ENCODE data around the gene HMBS. TPM values are rescaled to one million over a fixed set of nuclear protein-coding genes. Genes with fewer than 3 reads are reported as not detected.

The HMBS gene
- total RNA-seq, 4 donors from 2014 or later = 6.2 to 27.5 (median 10.0) TPM

DNA sequence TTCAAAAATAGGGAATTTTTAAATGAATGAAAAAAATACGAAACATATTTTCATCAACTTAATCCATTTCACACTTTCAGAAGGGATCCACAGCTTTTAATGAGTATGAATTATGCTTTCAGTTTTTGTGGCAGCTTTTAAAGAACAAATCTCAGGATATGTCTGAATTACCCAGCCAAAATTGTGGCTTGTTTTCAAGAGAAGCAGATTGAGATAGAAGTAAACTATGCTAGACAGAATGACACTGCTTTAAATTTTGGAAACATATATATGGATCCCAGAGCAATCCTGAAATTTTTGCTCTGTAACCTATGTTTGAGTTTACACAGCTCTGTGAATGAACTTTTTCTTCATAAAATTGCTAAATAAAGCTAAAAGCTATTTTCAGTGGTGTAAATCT is 34.3 kb downstream of the HMBS start:
- TF ChIP-seq CTCF (IDR thresholded peaks at IDR 0.05; ENCODE audit: low read depth) = no peak

- no peak for TF ChIP-seq CTCF (IDR thresholded peaks at IDR 0.05; ENCODE audit: low read depth)
Observed at GRCh38 chr11:119120639-119121007, 35.9 kb downstream of the HMBS start.

- no peak for TF ChIP-seq CTCF (IDR thresholded peaks at IDR 0.05; ENCODE audit: low read depth)
Observed at GRCh38 chr11:119121008-119121810, 36.5 kb downstream of the HMBS start, which contains the start of gene HINFP. Gene HINFP, plus strand, starts transcription at chr11:119121580. Its CDS starts 5,365 bp downstream, at chr11:119126945.

DNA sequence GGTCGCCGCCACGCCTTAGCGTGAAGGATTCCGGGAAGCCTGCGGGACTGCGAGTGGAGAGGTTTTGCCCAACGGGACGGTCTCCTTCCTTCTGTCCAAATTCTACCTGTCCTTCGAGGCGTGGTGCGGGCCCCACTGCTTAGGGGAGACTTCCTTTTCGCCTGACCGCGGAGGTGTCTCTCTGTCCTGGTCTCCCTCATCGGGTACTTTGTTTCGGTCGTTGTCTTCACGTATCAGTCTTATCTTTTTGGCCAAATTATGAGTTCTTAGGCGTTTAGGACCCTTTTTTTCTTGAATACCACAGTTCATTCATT is 37.1 kb downstream of the HMBS start:
- no peak for TF ChIP-seq CTCF (IDR thresholded peaks at IDR 0.05; ENCODE audit: low read depth)

DNA sequence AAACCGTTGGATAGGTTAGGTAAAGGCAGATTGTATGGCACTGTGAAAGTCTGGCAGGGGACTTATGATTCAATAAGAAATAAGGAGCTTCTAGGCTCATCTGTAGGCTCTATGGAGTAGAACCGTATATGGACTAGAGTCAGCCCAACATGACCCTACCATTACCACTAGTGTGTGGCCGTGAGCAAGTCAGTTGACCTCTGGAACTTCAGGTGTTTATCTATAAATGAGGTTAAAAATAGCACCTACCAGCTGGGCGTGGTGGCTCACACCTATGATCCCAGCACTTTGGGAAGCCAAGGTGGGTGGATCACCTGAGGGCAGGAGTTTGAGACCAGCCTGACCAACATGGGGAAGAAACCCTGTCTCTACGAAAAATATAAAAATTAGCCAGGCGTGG is 41.1 kb downstream of the HMBS start:
- TF ChIP-seq CTCF (IDR thresholded peaks at IDR 0.05; ENCODE audit: low read depth) = no peak

DNA sequence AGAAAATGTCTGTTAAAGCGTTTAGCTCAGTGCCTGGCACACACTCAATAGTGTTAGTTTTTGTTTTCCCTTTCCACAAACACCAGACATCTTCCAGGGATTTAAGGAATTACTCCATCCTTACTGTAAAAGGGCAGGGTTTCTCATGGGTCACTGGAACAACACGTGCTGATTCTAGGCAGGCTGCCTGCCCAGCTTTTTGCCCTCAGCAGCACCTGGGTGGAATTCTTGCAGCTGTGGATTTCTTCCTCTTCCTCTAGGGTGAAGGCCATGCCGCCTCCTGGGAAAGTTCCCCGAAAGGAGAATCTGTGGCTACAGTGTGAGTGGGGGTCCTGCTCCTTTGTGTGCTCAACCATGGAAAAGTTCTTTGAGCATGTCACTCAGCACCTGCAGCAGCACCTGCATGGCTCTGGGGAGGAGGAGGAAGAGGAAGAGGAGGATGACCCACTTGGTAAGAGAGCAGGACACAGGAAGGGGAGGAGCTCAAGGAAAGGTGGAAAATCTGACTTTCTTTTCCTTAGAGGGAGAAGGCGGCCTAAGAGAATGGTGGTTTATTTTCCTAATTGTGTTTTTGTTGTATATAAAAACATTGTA is 42.1 kb downstream of the HMBS start:
- TF ChIP-seq CTCF (IDR thresholded peaks at IDR 0.05; ENCODE audit: low read depth) = no peak

DNA sequence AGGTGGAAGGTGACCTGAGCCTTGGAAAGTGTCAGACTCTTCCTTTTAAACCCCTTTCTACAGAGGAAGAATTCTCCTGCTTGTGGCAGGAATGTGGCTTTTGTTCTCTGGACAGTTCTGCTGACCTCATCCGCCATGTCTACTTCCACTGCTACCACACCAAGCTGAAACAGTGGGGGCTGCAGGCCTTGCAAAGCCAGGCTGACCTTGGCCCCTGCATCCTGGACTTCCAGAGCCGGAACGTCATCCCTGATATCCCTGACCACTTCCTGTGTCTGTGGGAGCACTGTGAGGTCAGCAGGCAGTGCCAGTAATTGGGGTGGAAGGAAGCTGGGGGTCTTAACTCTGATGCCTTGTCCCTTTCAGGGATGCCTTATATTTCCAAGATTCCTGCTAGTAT is 46.0 kb downstream of the HMBS start:
- TF ChIP-seq CTCF (IDR thresholded peaks at IDR 0.05; ENCODE audit: low read depth) = no peak

Data from subcutaneous adipose tissue (tissue), 4 donors.